Neural progenitor cell (in vitro differentiated cells): Measurements from ENCODE around the gene MUC6.

Experiments
- EZH2 ChIP-seq: fragments of 200-600 bp; sonication (generic); IDR thresholded peaks from 2 replicates; pipeline ENCODE4 v1.6.1; 2017; ENCODE audit warnings: antibody characterized with exemption, mild to moderate bottlenecking, moderate library complexity
- TF ChIP-seq, protein P1 (sequence below): fragments of 200-600 bp; sonication (generic); IDR thresholded peaks from 2 replicates; pipeline ENCODE4 v1.5.1; 2017; ENCODE audit warnings: antibody characterized with exemption, mild to moderate bottlenecking

DNA sequence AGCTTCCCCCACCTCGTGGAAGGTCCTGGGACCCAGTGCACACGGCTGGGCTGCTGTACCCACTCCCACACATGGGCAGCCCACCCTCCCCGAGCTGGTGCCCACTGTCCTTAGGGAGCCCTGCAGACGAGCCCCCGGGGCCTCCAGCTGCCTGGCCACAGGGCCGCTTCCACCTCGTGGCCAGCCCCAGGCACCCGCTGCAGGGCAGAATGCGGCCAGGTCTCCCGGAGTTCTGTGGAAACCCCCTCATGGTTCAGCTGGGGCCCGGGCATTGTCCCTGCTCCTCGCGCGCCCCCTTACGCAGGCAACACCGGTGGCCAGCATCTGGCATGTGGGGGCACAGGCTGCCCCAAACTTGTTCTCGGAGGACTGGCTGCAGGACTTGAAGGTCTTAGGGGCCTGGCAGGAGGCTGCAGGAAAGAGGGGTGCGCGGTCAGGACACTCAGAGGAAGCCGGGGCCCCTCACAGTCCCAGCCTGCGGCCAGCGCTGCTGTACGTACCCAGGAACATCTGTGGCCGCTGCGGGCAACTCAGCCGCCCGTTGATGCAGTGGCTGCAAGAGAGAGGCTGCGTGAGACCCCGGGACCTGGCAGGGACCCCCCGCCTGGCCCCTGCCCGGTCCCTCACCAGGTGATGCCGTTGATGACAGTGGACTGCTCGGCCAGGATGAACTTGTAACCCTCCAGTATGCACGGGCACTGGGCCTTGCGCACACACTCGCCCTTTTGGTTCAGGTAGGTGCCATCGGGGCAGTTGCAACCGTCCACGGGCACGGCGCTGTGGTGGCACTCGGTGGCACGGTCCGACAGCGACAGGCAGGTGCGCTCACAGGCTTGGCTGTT lies 9.7 kb downstream of the MUC6 start:
- TF ChIP-seq, protein P1, sequence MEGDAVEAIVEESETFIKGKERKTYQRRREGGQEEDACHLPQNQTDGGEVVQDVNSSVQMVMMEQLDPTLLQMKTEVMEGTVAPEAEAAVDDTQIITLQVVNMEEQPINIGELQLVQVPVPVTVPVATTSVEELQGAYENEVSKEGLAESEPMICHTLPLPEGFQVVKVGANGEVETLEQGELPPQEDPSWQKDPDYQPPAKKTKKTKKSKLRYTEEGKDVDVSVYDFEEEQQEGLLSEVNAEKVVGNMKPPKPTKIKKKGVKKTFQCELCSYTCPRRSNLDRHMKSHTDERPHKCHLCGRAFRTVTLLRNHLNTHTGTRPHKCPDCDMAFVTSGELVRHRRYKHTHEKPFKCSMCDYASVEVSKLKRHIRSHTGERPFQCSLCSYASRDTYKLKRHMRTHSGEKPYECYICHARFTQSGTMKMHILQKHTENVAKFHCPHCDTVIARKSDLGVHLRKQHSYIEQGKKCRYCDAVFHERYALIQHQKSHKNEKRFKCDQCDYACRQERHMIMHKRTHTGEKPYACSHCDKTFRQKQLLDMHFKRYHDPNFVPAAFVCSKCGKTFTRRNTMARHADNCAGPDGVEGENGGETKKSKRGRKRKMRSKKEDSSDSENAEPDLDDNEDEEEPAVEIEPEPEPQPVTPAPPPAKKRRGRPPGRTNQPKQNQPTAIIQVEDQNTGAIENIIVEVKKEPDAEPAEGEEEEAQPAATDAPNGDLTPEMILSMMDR: no peak
- no peak for TF ChIP-seq EZH2
